ENCODE results near the gene VSX2. TPM values are rescaled to one million over a fixed set of nuclear protein-coding genes. Genes with fewer than 3 reads are reported as not detected.

The VSX2 gene
- total RNA-seq, 1 experiment from 2014 or later: not detected

DNA sequence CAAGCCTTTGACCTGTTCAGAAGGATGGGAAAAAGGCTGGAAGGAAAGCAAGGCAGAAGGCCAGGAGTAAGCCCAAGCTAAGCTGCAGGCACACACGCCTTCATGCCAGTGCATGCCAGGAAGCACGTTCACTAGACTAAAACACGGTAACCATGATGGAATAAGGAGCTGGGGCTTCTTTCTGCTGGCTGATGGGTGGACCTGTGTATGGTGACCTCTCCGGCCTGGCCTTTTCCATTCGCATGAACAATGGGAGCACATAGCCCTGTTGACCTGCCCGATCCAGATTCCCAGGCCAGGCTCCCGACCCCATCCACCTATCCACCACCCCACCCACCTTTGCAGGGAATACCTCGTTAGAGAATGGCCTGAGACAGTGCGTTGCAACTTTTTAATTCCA is 22.8 kb downstream of the VSX2 start:
- H3K36me3 Mint-ChIP-seq (ENCODE audit: insufficient read depth in 1 of 3, low read depth in 3 of 3): no peaks in the 10 kb centered on the region
- Histone ChIP-seq H3K4ac (ENCODE audit: low read depth, low read length) (no peak overlapping the region), H2BK20ac (ENCODE audit: low read depth, low read length, poor library complexity, severe bottlenecking) (no peak overlapping the region), H3K4me2 (ENCODE audit: insufficient read depth, insufficient read length, low read length) (no peak overlapping the region), H3K23ac (ENCODE audit: insufficient read length, low read depth, low read length) (no peak overlapping the region), H4K5ac (ENCODE audit: insufficient read length, low read depth, low read length) (no peak overlapping the region), H4K20me1 (ENCODE audit: control insufficient read depth, insufficient read depth, insufficient read length) (no peaks in the 10 kb centered on the region), H2BK5ac (ENCODE audit: insufficient read length, low read length) (no peak overlapping the region), H3K27me3 (ENCODE audit: insufficient read depth, low read length) (peaks cover 12% of the 10 kb centered on the region; the same call in 1 of the 2 replicates), H2BK120ac (ENCODE audit: low read depth, low read length, poor library complexity, severe bottlenecking) (no peak overlapping the region), H3K18ac (ENCODE audit: insufficient read length, low read depth, low read length) (no peak overlapping the region), H3K4me1 (ENCODE audit: insufficient read depth, low read length) (no peaks in the 10 kb centered on the region), H3K9ac (ENCODE audit: extremely low read depth, insufficient read length, low read length) (no peak overlapping the region), H2AK5ac (ENCODE audit: insufficient read length, low read length) (no peak overlapping the region), H3T11ph (ENCODE audit: low read length) (no peak overlapping the region), H3K23me2 (ENCODE audit: insufficient read length, low read depth, low read length, poor library complexity, severe bottlenecking) (peaks cover 9% of the 10 kb centered on the region), H3K14ac (ENCODE audit: insufficient read depth, low read length) (no peak overlapping the region), H3K27ac (ENCODE audit: insufficient read length, low read depth, low read length) (no peak overlapping the region), H3K79me2 (ENCODE audit: insufficient read depth, low read length) (no peaks in the 10 kb centered on the region), H2BK12ac (ENCODE audit: insufficient read length, low read depth, low read length) (no peak overlapping the region), H4K8ac (replicated peaks; ENCODE audit: insufficient read length, low read depth, low read length) (no peak overlapping the region), H4K91ac (ENCODE audit: insufficient read length, low read depth, low read length) (no peak overlapping the region), H3K56ac (ENCODE audit: insufficient read length, low read depth, low read length) (no peak overlapping the region), H2BK15ac (ENCODE audit: low read depth, low read length) (no peak overlapping the region), H3K79me1 (ENCODE audit: insufficient read depth, low read depth, low read length, poor library complexity, severe bottlenecking) (no peaks in the 10 kb centered on the region), H3K9me3 (ENCODE audit: control insufficient read depth, low read depth, low read length) (no peaks in the 10 kb centered on the region), H2AFZ (ENCODE audit: low read length) (no peak overlapping the region)
- no peak overlapping the region; a peak in 1 of 7 replicates for H3K27ac Mint-ChIP-seq
- no peak overlapping the region for H3K4me3 Mint-ChIP-seq
- peaks cover 8 to 9% of the 10 kb centered on the region in 2 experiments for H3K4me1 Mint-ChIP-seq
- DNase-seq: no peak
- no peaks in the 10 kb centered on the region for H3K9me3 Mint-ChIP-seq
- TF ChIP-seq, protein P1, sequence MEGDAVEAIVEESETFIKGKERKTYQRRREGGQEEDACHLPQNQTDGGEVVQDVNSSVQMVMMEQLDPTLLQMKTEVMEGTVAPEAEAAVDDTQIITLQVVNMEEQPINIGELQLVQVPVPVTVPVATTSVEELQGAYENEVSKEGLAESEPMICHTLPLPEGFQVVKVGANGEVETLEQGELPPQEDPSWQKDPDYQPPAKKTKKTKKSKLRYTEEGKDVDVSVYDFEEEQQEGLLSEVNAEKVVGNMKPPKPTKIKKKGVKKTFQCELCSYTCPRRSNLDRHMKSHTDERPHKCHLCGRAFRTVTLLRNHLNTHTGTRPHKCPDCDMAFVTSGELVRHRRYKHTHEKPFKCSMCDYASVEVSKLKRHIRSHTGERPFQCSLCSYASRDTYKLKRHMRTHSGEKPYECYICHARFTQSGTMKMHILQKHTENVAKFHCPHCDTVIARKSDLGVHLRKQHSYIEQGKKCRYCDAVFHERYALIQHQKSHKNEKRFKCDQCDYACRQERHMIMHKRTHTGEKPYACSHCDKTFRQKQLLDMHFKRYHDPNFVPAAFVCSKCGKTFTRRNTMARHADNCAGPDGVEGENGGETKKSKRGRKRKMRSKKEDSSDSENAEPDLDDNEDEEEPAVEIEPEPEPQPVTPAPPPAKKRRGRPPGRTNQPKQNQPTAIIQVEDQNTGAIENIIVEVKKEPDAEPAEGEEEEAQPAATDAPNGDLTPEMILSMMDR (conservative IDR thresholded peaks at IDR 0.05): no peak
- no CpG with 5 or more reads among the region's 9 CpGs for WGBS (ENCODE audit: extremely low coverage, insufficient read length, low lambda C conversion rate)
- H3K27me3 Mint-ChIP-seq (ENCODE audit: low read depth): peaks cover 41% of the 10 kb centered on the region

Data from H9 (cell line).